HG02973 (cell line): ENCODE results near the gene SDK1.

ENCODE experiments used
- ATAC-seq: cut with Tn5 transposase; IDR thresholded peaks from one replicate; pipeline ENCODE4 v1.9.1; 2021; ENCODE audit warnings: moderate library complexity; ENCODE audit not compliant: unreplicated experiment

Gene SDK1

GRCh38 chr7:3771906-3772305 lies 470.9 kb downstream of the SDK1 start:
- ATAC-seq, result no peak

DNA sequence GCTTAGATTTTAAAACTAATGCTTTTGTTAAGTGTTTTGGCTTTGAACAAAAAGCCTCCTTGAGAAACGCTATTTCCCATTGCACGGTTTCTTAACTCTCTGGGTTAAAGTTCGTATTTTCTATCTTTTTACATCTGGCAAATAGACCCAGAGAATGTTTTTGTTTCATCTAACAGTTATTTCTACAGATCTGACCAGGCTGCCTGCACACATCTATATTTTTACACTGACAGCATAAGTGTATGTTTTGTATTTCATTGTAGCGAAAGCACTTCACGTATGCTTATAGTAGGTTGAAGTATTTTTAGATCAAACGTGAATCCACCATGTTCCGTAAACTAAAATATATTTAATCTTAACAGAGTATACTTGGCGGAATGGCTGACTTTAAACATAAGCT lies 477.3 kb downstream of the SDK1 start:
- no peak for ATAC-seq

- no peak for ATAC-seq
Measured at GRCh38 chr7:3780016-3780415, 479.0 kb downstream of the SDK1 start.

DNA sequence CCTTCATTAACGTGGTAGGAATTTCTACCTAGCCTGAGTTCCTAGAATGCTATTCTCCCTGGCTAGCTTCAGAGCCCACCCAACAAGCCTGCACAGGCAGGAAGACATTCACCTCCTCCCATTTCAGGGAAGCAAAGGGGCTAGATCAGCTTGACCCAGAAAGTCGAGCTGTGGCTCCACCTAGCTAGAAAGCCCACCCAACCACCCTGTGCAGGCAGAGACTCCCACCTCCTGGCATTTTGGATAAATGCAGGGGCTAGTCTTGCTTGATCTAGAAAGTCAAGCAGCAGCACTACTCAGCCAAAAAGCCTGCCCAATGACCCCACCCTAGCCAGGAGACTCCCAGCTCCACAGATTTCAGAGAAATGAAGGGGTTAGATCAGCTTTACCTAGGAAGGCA lies 479.5 kb downstream of the SDK1 start:
- no peak for ATAC-seq

- no peak for ATAC-seq
Measured at GRCh38 chr7:3781607-3782006, 480.6 kb downstream of the SDK1 start.

DNA sequence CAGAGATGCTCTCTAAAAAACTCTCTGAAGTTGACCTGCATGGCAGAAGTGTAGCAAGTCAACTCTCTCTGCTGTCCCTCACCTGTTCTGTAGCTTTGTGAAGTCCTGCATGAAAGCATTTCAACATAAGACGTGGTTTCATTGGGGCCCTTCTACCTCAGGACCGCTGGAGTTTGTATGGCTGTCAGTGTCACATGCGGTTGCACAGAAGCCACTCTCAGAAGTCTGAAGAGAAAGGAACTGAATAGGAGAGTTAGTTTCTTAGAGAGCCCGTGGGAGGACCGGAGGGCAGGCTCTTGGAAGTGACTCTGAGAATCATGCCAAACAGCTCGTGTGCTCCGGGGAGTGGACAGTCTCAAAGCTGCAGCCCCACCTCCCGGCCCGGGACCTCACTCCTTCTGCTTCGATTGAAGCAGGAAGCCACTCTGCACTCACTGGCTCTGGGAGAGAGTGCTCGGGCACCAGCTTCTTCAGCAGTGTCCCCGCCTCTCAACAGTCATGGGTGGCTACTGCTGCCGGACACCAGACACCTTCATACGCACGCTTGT lies 486.7 kb downstream of the SDK1 start:
- no peak for ATAC-seq

GRCh38 chr7:3790803-3791202 lies 489.8 kb downstream of the SDK1 start:
- ATAC-seq, result no peak

DNA sequence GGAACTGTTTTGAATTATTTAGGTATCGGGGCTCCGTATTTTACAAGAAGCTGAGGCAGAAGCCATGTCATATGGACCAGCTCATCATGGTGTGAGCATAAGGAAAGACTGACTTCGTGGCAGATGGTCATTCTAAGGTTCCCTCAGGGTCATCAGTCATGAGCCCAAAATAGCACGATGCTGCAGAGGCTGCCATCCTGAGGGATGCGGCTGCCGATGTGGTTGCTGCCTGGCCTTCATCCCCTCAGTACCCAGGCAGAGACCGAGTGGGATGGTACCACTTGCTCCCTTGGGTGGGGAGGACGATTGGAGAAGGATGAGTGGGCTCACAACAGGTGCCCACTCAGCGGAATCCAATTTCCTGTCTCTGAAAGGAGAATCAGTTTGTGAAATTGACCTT lies 490.3 kb downstream of the SDK1 start:
- ATAC-seq, result no peak

GRCh38 chr7:3795141-3795540 lies 494.1 kb downstream of the SDK1 start:
- ATAC-seq, result no peak

DNA sequence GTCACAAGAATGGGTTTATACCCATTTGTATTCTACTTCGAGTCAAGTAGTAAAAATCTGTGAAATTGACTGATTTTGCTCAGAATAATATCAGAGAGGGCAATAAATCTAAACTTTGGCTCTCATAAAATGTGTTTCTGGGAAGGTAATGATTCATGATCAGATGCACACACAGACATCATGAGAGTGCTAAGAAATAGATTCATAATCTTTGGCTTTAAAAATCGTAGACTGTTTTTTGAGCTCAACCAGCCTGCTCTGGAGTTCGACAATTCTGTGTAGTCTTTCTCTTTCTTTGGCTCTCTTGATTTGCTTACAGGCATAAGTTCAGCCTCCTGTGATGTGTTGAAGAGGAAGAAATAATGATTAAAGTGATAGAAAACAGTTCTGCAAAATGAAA lies 494.7 kb downstream of the SDK1 start:
- ATAC-seq, result no peak

- no peak for ATAC-seq
Measured at GRCh38 chr7:3805151-3805550, 504.1 kb downstream of the SDK1 start.

- no peak for ATAC-seq
Measured at GRCh38 chr7:3806516-3806915, 505.5 kb downstream of the SDK1 start.

GRCh38 chr7:3807824-3808223 lies 506.8 kb downstream of the SDK1 start:
- no peak for ATAC-seq

DNA sequence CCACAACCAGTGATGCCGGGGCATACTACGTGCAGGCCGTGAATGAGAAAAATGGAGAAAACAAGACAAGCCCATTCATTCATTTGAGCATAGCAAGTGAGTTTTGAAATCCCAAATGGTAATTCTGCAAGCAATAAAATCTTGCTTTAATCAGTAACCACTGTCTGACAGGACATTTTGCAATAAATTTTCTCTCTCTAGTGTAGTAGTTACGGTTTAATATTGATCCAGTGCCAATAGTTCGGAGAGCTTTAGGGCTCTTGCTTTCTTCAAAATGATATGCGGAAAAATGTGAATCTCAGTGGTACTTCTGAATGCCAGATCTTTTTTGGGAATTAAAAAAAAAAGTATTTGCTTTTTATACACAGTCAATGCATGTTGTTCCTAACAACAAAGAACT lies 520.4 kb downstream of the SDK1 start:
- ATAC-seq, result no peak

DNA sequence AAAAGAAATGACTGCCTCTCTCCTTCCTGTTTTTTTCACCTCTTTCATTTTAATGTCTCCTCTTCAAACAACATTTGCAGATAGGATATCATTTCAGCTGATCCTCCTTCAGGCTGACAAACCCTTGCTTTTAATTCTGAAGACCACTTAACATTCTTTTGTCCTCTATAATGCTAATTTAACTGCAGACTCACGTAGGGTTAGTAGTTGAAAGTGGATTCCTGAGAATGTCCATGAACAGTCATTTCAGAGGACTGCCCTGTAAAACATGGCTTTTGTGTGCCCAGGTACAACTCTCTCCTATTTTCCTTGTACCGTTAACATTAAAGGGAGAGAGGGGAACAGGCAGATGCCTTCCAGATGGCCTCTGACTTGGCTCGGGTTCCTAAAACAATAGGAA lies 524.4 kb downstream of the SDK1 start:
- no peak for ATAC-seq

- no peak for ATAC-seq
Measured at GRCh38 chr7:3832199-3832598, 531.1 kb downstream of the SDK1 start.

GRCh38 chr7:3835109-3835508 lies 534.1 kb downstream of the SDK1 start:
- ATAC-seq, result no peak

GRCh38 chr7:3836855-3837254 lies 535.8 kb downstream of the SDK1 start:
- ATAC-seq, result no peak

DNA sequence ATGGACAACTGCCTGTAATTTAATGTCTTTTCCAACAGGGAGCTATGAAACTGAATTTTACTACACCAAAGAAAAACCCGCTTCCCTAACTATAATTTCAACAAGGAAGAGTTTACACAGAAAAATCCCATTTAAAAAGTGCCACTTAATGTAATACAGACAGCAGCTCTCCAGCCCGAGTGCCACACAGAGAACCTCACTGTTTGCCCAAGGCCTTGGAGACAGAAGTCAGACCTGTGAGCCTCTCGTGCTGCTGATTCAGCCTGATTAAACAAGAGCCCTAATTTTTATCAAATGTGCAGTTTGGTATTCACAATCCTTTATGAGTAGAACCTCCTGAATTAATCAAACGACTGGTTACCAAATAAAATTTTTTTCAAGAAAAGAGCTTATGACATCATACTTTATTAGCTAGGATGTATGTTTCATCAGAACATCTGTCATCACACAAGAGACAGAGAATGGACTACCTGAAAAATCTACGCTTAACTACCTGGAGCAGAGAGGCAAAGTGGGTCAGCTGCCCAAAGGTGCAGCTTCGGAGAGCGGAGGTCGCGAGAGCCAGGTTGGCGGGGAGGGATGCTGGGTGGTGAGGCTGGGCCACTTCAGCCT lies 543.6 kb downstream of the SDK1 start:
- ATAC-seq, result no peak

DNA sequence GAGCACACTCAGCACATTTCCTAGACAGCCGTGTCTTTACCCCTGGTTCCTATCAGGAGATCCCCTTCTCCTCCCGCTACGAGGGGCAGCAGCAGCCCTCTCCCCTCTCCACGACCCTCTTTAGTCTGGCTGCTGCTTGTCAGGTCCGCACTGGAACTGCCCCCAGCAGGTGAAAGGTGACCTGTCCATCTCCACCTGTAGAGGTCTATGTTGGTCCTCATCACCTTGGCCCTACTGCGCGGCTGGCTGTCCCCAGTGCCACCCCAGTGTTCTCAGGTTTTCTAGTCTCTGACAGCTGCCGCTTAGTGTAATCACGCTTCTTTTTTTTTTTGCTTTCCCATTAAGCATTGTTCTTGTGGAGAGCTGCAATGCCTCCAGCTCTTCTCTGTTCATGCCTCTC lies 545.7 kb downstream of the SDK1 start:
- no peak for ATAC-seq

GRCh38 chr7:3847336-3847735 lies 546.3 kb downstream of the SDK1 start:
- ATAC-seq, result no peak

DNA sequence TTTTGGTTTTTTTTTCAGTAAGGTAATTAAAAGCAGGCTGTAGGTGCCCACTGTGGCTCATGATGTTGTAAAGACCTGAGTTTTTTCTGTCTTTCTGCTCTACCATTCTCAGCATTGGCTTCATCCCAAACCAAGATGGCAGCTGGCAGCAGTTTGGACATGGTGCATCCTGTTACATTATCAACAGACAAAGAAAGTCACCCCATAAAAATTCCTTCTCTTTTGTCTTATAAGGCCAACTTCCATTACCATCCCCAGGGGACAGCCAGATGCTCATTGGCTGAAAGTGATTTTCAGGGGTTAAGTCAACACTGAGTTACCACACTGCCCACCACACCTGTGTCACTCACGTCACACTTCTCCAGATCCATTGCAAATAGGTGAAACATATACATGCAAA lies 558.4 kb downstream of the SDK1 start:
- ATAC-seq, result no peak

DNA sequence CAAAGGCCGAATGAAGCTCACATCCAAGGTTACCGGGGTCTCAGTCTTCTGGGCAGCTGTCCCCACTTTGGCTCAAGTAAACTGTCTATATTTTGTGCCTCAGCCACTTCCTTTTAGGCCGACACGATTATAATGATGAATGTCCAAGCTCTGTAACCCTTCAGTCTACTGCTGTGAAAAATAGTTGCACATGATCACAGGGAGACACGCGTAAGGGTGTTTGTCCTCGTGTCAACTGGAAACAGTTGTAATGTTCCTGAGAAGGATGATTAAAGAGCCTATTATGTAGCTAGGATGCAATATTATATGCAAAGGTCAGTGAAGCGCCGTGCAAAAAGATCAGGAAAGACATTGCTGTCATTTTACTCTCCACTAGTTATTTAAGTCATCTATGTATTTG lies 559.9 kb downstream of the SDK1 start:
- ATAC-seq, result no peak
